Measurements from ENCODE around the gene SCUBE1. TPM values are rescaled to one million over a fixed set of nuclear protein-coding genes. Genes with fewer than 3 reads are reported as not detected.

The SCUBE1 gene
- total RNA-seq, 1 donor from 2014 or later: 21.2 TPM

DNA sequence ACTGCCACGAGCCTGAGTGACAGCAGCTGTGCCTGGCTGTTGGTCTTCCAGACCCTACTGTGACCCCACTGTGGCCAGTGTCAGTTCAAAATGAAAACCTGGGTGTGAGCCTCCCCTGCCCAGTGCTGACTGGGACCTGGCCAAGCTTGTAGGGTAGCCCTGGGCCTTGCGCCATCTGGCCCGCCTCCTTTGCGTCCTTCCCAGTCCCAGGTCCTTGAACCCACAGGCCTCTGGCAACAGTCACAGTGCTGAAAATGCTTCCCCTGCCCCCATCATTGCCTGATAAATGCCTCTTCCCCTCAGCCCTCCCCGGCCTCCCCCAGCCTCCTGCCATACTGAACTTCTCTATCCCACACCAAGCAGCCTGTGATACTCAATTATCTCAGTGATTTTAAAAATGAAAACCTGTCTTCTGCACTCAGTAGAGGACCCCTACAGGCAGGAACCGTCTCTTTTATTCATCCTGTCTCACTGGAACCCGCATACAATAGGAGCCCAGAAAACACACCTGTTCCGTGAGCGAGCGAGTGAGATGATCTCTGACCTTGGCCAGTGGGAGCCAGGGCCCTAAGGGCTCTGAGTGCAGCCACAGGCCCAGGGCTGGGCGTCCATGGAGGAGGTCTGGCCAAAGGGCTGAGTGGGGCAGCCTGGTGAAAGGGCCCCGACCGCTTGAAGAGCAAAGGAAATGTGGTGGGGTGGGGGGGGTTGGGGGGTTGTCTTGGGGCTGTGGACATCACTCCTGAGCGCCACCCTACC lies 106.6 kb downstream of the SCUBE1 start:
- no peak for DNase-seq

DNA sequence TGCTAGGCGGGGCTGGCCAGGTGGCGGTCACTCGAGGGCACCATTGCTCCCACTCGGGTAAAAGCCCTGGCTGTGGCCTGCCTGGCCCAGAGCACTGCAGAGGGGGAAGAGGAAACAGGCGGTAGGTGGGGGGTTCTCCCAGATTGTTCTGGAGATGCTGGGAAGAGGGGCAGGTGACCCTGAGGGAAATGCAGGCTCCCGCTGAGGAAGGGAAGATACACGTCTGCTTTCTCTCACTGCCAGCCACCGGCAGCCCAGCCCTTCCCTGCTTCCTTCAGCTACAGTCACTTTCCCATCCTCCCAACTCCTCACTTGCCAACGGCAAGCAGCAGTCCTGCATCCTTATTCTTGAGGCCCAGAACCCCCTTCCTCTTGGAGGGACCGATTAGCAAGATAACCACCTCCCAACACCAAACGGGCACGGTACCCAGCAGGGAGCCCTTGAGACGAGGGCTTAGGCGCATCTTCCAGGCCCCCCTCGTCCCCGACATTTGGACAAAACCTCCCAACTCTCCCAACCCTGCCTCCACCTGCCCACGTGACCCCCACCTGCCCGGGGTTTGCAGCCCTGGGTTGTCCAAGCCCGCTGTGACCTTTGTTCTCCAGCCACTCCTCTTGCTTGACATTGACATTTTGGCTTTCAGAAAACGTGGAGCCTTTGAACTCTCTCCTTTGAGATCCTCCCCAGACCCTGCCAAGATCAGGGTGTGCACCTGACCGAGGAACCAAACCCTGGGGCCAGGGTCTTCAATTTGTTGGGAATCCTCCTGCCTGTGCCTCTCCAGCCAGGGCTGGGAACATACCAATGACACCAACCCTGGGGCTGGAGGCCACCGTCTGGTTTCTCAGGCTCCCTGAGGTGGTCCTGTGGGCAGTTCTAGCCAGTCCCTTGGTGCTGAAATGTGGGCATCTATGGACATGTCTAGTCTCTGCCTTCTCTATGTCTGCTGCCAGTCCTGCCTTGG lies 107.4 kb downstream of the SCUBE1 start:
- DNase-seq: no peak

DNA sequence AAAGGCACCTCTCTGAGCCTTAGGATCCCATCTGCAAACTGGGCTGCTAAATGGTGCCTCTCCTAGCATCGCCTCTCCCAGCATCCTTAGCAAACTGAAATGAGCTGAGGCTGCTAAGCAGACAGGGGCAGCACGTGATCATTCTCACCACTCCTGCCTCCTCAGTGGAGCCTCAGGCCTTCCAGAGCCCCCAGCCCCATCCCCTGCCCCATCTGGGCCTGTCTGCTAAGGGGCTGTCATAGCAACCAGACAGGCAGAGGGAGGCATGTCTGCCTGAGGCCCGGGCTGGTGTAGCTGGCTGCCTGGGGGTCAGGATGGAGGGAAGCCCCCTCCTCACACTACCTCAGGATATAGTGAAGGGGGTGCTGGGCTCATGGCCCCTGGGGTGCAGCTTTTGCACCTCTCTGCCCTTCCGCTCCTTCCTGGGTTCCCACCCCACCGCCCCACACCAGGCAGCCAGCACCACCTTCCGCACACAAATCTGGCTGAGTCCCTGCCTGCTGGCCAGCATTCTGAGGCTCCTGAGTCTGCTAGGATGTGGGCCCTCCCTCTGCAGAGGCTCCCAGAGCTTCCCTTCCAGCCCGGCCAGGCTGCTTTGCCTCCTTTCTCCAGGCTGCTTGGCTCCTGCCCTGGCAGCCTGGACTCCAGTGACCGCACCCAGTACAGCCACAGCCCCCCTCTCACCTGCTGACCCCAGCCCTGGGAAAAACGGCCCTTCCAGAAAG lies 108.7 kb downstream of the SCUBE1 start:
- DNase-seq: no peak

DNA sequence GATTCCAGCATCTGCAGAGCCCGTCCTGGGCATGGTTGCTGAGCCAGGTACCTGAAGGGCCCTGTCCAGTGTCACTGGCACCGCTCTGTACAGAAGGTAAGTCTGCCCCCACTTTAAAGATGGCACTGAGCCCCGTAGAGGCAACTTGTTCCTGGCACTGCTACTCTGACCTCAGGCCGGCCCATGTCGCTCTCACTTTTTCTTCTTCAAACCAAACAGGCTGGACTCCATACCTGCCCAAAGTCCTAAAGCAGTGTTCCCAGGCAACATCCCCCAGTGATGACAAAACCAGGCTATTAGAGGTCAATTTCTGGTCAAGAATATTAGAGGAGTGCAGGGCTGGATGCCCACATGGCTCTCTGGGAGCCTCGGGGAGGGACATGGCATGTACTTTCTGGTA lies 109.6 kb downstream of the SCUBE1 start:
- no peak for DNase-seq

DNA sequence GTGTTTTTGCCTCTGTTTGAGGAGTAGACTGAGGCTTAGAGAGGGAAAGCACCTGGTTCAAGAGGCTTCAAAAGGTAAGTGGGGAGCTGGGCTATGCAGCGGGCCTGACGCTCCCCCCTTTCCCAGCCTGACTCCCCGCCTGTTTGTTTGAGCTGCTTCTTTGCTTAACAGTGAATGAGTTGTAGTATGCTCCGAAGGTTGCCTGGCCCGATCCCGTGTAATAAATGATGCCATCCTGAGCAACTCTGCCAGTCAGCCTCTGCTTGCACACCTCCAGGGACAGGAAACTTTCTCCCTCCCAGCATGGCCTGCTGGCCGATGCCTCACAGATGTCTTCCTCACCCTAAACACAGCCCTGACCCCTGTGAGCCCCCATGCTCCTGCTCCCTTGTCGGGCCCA lies 110.7 kb downstream of the SCUBE1 start:
- DNase-seq: no peak

DNA sequence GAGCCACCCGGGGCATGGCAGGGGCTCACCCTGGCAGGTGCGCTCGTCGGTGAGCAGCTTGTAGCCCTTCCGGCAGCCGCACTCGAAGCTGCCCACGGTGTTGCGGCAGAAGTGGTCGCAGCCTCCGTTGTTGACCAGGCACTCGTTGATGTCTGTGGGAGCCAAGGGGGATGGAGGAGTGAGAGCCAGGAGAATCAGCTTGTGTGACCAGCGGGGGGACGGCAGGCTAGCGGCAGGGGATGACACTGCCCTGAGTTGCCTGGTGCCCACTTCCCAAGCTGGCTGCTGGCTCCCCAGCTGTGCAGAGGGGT lies 111.5 kb downstream of the SCUBE1 start:
- no peak for DNase-seq

DNA sequence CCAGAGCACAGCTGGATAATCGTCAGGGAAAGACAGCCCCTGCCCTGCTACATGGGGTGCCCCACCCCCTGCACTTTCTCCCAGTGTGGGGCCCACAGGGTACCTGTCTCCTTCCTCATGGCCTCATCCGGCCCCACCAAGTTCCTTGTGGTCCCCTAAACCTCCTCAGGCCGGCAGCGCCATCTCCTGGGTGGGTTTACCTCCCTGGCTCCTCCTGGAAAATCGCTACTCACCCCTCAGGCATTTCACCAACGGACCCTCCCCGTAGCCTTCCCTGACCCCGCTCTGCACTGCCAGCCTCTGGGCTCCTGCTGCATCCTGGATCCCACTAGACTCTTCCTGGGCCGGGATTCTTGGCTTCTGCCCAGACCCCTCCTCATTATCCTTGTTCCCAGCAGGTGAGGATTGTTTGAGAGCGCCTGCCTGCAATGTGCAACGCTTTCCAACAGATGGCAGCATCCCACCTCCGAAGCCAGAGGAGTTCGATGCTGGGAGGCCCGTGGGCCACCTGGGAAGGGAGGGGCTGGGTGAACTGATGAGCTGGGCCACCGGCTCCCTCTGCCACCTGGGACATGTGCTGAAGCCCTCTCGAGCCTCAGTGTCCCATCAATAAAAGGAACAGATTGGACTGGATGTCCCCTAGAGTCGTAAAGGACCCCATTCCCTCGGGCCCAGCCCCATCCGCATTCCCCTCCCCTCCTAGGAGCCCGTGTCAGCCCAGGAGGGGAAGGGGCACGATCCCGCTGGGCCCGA lies 112.0 kb downstream of the SCUBE1 start:
- no peak for DNase-seq

DNA sequence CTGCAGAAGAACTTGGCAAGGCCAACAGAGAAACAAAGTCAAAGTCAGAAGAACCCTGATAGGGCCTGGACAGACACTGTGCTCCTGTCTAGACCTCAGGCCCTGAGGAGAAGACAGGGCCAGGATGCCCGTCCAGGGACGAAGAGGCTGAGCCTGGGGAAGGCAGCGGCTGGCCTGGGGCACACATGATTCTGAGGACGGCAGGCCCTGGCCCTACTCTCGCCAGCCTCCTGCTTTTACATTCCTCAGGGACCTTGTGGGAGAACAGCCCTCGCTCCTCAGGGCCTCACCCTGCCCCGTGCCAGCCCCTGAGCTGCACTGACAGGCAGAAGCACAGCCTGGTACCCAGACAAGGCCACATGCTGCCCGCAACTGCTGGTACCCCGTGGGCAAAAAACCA lies 112.6 kb downstream of the SCUBE1 start:
- no peak for DNase-seq

DNA sequence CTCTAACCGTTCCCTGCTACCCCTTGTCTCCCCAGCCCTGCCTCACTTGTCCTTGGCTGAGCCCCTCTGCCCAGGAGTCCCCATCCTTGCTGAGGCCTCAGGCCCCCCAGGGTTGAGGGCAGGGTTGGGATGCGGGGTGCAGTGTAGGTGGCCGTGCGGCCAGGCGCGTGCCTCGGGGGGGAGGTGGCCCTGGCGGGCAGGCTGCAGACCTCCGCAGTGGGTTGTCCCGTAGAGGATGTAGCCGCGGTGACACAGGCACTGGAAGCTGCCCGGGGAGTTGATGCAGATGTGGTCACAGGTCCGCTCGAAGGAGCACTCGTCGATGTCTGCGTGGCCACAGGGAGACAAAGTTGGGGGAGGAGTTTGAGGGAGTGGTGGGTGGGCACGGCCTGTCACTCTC lies 114.3 kb downstream of the SCUBE1 start:
- no peak for DNase-seq

DNA sequence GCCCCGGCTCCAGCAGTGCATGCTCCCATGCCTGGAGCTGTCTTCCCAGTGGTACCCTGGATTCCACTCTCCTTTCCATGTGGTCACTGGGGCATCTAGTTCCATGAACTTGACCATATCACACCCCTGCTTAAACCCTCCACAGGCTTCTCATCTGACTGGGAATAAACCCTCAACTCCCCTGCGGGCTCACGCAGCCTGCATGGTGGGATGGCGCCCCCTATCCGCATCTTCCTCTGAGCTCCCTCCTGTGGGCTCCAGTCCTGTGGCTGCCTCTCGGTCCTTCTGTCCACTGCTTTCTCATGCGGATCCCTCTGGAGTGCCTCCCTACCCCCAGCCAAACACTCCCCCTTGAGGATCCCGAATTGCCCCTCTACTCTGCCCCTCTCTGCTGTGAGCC lies 114.8 kb downstream of the SCUBE1 start:
- no peak for DNase-seq

DNA sequence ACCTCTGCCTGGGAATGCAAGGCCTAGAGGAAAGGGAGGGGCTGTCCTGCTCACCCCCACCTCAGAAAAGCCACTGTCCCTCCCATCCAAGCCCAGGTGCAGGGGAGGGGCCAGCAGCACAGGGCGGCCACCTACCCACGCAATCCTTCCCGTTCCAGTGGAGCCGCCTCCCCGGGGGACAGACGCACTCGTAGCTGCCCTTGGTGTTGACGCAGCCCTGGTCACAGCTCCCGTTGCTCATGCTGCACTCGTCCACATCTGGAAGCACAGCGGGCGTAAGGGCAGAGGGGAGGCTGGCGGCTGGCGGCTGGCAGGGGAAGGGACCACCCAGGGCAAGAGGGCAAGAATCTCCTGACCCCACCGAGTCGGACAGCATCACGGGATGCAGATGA lies 115.9 kb downstream of the SCUBE1 start:
- DNase-seq: no peak

DNA sequence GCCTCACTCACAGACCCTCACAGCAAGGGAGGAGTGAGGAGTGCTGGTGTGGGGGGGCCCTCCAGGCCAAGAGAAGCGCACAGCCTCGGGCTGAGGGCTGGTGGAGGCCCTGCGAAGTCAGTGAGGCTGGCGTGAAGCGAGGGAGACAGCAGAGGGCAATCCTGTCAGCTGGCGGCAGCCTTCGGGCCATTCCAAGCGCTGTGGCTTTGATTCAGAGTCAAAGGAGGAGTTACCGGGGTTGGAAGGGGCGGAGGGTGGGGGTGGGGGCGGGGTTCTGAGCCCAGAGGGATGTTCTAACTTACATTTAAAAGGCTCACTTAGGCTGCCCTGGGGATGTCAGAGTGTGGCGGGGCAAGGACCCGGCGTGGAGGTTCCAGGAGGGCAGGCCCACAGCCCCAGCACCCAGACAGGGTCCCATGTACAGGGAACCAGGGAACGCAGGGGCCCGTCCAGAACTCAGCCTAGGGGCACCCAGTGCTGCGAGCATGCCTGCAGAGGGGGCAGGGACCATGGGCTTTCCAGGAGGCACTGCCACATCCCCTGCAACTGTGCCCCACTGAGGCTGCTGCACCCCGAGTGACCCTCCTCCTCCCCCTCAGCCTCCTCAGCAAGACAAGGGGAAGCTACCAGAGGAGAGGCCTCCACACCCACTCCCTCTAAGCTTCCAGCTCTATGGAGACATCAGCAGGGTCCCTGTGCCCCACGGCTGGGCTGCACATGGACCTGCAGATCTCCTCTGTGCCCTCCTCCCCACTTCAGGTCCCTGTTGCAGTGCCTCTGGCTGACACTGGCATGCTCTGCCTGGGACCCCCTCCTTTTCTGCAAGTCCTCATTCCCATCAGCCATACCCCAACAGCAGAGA lies 116.6 kb downstream of the SCUBE1 start:
- no peak for DNase-seq

DNA sequence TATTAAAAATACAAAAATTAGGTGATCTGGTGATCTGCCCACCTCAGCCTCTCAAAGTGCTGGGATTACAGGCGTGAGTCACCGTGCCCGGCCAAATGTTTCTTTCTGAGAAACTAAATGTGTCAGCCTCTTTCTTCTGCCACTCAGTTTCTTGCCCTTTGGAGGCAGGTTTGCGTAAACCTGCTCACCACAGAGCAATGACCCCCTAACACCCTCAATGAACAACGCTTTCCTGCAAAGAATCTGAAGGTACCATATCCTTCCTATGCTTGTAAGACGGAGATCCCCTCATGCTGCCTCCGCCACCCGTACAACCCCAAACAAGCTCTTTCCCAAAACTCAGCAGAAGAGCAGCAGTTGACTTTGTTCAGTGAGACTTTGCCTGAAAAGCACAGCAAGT lies 117.6 kb downstream of the SCUBE1 start:
- DNase-seq: no peak

DNA sequence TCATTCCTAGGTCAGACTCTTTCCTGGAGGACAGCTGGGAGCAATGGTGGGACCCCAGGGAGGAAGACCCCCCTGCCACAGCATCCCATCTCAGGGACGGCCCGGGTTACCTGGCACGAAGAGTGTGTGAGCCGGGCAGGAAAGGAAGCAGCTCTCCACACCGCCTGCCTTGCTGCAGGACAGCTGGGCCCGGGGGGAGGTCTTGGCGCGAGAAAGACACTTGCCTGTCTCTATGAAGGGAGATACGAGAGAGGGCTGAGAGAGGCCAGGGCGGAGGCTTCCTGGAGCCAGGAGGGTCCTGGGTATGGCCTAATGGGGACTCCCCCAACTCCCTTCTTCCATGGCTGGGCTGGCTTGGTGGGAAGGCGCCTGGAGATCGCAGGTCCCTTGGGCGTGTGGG lies 120.2 kb downstream of the SCUBE1 start:
- DNase-seq: no peak

DNA sequence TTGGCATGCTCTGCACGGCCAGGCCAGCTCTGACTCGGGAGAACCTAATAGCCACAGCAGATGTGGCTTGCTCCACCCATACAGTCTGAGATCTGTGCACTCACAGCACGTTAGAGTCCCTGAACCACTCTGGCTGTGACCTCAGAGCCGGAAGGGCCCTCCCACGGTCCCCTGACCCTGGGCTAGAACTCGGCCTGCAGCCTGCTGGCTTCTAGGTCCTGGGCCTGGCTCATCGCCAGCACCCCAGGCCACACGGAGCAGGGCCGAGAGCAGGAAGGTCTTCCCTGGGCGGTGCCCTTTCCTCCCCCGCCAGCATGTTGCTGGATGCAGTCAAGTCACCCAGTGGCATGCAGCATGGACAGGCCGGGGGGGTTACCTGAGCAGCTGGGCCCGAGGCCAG lies 120.9 kb downstream of the SCUBE1 start:
- no peak for DNase-seq

DNA sequence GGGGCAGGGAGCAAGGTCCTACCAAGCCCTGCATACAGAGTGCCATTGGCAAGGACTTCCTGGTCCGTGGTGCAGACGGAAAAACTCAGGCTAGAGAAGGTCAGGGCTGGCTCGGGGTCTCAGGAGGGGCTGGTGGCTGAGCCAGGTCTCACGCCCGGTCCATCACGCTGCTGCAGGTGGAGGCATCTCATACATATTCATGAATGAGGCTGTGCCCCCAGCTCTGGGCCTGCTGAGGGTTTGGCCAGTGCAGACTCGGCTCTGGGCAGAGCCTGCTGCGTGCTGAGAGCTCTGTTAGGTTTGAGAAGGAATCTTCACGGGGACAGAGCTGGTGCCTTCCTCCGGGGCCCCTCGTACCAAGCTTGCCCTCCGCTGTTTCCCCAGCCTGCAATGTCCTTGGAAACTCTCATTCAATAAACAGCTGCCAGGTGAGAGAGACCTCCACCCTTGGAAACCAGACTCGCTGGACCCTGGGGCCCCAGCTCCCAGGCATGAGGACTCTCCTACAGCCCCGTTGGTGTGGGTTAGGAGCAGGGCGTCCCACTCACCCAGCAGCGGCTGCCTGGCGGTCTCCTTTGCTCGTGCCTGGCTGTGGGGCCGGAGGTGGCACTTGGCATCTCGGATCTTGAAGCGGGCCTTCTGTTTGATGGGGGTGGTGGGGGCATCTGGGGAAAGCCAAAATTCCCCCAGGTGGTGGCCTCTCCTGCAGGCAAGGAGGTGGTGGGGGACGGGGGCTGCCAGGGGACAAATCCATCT lies 122.4 kb downstream of the SCUBE1 start:
- no peak for DNase-seq

DNA sequence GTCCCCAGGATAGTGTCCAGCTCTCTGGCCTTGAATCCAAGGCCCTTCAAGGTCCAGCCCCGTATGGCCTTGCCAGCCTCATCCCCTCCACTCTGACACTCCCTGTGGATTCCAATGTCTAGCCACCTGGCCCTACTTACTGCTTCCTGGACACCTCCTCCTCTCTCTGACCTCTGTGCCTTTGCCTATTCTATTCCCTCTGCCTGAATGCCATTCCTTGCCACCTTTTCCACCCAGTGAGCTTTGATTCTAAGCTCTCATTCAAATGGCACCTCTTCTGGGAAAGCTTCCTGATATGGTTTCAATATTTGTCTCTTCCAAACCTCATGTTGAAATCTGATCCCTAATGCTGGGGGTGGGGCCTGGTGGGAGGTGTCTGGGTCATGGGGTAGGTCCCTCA lies 124.4 kb downstream of the SCUBE1 start:
- no peak for DNase-seq

DNA sequence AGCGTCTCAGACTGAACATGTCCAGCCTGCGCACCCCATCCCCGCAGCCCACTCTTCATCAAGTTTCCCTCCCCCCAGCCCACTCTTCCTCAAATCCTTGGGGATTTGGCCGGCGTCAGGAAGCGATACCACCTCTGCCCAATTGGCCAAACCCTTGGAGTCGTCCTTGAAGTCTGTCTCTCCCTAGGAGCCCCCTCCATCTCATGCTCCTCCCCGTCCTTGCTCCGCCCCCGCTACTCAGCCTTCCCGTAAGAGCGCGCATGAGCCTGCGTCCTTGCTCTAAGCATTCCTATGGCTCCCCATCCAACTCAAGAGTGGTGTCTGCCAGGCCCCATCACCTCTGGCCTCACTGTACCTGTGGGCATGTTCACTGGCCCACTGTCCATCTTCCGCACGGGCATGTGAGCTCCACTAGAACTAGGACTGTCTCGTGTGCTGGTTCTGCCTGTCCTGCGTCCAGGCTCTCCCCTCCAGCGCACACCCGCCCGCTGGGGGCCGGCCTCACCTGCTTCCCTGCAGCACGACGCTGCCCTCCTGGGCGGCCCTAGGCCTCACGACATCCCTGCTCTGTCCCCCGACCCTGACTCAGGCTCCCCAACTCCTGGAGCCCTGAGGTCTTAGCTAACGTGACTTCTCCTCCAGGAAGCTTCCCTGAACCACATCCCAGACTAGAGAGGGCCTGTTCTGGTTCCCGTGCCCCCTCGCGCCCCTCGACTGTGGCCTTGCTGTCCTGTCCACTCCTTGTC lies 125.7 kb downstream of the SCUBE1 start:
- DNase-seq: no peak

DNA sequence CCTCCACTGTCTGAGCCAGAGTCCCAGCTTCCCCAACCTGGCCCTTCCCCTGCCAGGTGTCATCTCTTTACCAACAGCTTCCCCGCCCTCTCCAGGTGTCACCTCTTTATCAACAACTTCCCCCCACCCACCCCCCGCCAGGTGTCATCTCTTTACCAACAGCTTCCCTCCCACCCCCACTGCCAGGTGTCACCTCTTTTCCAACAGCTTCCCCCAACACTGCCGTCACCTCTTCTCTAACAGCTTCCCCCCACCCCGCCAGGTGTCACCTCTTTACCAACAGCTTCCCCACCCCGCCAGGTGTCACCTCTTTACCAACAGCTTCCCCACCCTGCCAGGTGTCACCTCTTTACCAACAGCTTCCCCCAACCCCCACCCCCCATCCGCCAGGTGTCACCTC lies 126.4 kb downstream of the SCUBE1 start:
- no peak for DNase-seq

DNA sequence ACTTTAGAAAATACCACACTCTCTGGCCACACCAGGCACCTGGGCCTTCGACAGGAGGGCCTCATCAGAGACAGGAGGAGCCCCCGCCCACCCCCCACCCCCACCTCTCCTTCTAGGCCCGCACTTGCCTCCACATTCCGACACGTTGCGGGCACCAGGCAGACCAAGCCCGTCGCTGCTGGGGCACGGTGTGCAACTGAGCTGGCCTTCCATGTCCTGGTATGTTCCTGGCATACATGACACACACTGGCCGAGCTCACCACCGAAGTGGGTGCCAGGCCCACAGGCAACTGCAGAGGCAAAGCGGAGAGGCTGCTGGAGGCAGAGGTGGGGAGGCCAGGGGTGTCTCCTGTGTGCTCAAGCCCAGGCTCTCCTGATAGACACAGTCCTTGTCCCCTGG lies 129.2 kb downstream of the SCUBE1 start:
- DNase-seq: no peak
